GM20431 (cell line): ENCODE results near the gene DAPK1.
"Not testable (repeated sequence)": the region's sequence is repeated elsewhere in the genome, so short reads cannot be mapped to it uniquely, and the experiment has no call there.

Experiments
- in situ Hi-C: fragments of 300-500 bp; cut with MseI, MboI; formaldehyde crosslinking; loops from one replicate; pipeline ENCODE4 v1.15.0; 2020; ENCODE audit warnings: low sequenced_read_pairs; ENCODE audit not compliant: unreplicated experiment

The DAPK1 gene

GRCh38 chr9:87717456-87717855 is 219.8 kb downstream of the DAPK1 start:
- in situ Hi-C loops, result no loop called here

GRCh38 chr9:87718231-87718630 is 220.6 kb downstream of the DAPK1 start:
- in situ Hi-C loops, result no loop called here

GRCh38 chr9:87718852-87719612 is 221.4 kb downstream of the DAPK1 start:
- in situ Hi-C loops, result no loop called here

DNA sequence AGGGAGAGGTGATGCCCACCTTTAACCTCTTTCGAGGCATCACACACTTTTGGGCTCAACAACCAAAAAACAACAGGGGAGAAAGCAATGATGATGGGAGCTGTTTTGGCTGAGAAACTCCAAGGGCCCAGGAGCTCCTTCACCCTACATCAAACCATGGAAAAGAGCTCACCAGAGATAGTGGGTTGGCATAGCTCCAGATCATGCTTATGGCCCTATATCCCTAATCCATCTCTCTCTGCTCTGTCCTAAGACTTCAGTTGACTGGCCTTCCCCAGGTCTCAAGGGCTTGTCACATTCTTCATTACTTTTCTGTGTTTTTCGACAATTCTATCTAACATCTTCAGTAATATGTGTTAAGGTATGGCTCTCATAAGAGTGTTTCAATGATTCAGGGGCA is 222.5 kb downstream of the DAPK1 start:
- in situ Hi-C loops, result no loop called here

DNA sequence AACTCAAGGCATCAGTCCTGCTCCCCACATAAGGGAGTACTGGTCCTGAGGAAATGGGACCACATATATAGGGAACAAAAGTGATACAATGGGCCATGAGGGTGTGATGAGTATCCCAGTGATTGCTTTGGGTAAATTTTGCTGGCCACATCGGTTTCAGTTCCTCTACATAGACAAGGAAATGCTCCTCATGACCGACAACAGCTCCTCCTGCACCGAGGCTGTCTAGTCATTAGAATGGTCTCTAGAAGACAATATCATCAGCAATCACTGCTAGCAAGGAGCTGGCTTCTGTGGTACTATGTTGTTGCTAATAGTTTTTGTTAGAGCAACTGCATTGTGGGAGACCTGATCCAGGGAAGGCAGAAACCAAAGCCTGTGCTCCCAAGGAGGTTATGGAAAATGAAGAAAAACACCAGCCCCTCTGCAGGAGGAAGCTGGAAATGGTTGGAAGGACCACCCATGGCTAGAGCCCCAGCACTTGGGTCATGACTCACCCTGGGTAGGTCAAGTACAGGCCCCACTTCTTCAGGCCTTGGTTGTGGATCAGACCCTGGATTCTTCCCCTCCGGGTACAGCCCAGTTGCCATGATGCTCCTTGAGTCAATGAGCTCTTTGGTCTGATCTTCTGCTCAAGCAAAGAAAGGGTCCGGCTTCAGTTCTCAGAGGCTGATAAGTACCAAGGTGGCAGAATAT is 224.9 kb downstream of the DAPK1 start:
- in situ Hi-C loops, result no loop called here

DNA sequence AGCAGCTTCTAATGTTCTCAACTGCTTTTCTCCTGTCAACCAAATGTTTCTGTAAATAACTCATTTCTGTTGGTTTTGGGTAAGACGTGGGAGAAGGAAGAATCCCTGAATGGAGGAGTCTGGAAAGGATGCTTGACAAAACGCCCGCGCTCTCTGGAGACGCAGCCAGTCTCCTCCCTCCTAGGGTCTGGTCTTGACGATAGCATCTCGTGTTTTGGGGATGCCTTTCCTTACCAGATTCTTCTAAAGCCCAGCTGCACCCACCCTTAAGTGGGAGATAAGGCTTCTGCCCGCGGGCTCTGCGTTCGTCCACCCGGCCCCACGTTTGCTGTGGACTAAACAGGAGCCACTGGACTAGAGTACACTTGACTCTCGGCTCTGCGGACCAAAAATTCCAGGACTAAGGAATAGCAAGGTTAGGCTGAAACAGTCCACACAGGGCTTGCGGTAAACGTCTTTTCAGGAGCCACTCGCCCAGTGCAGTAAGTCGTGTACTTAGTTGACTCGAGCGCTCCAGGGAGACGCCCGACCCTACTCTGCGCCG is 227.8 kb downstream of the DAPK1 start:
- in situ Hi-C loops, result no loop called here

GRCh38 chr9:87725900-87726709 is 228.4 kb downstream of the DAPK1 start, which contains the start of gene CTSL:
CTSL (plus strand) TSS chr9:87726119; CDS start chr9:87727604, 1,485 bp downstream.
- in situ Hi-C loops, result no loop called here

DNA sequence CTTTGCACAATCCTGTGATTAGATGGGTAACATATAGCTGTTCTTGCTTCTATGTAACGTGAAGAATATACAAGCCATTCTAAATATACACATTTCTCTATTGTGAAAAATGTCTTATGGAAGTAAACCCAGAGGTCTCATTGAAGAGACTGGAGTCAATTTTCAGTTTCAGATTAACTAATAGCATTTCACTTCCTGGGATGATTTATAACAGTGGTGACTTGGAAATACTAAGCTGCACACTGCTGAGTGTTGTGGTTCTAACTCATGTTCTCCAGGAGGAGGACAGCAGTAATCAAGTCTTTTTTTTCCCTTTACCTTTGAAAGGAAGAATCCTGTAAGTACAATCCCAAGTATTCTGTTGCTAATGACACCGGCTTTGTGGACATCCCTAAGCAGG is 231.6 kb downstream of the DAPK1 start:
- in situ Hi-C loops, result no loop called here

DNA sequence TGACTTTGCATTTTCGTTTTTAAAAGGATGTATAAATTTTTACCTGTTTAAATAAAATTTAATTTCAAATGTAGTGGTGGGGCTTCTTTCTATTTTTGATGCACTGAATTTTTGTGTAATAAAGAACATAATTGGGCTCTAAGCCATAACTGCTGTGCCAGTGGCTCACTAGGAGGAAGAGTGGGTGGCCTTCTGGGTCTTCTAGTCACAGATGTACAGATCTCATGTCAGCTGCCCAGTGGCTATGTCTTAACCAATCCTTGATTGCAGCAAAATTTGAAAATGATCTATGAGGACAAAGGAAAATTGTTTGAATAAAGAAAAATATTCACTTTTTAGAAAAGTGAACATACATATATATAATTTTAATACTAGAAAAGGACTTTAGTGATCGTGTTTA is 233.7 kb downstream of the DAPK1 start:
- in situ Hi-C loops, result no loop called here

GRCh38 chr9:87732344-87732743 is 234.7 kb downstream of the DAPK1 start:
- in situ Hi-C loops, result no loop called here

GRCh38 chr9:87732756-87733155 is 235.1 kb downstream of the DAPK1 start:
- in situ Hi-C loops, result no loop called here

DNA sequence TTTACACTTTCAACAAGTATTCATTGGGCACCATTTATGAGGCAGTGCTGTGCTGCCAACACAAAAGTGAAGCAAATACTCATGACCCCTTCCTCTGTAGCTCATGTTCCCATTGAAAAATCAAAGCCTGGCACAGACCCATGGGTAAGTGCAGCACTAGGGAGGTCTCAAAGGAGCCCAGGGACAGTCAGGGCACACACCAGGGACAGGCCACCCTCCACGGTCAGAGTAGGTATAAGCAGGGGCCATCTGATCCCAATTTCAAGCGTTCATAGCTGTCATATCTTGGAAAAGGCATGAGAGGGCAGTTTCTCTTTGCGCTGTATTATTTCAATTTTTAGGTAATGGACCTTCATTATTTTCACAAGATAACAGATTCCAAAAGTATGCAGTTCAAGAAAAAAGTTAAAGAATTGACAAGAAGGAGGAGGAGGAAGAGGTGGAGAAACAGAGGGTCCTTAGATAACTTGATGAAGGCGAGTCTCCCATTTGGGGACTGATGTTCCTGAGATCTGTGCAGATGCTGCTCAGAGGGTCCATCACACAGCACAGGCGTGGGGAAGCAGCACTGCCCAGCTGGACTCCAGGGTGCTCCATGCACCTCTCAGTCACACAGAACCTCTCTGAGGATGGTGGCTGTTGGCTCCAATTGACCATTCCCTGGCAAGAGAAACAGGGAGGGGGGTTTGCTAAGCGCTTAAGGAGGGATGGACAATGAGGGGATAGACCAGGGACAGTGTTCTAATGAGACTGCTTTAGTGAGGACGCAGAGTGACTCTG is 235.8 kb downstream of the DAPK1 start:
- in situ Hi-C loops, result no loop called here

DNA sequence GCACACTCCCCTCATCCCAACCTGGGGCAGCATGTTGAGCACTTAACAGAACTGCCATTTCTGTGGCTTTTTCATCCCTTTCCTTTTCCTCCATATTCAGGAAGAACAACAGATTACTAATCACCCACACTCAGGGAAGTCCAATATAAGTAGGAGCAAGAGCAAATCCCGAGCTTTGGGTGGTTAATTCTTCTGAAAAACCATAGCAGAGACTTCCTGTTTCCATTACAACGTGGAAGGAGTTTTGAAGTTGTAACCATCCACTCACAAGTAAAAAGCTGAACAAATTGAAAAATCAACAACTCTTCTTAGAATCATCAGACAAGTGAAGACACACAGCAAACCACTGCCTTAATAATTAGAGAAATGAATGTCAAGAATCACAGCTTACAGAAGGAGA is 236.4 kb downstream of the DAPK1 start:
- in situ Hi-C loops, result no loop called here

- in situ Hi-C loops, result no loop called here
Measured at GRCh38 chr9:87739546-87739945, 241.9 kb downstream of the DAPK1 start.

DNA sequence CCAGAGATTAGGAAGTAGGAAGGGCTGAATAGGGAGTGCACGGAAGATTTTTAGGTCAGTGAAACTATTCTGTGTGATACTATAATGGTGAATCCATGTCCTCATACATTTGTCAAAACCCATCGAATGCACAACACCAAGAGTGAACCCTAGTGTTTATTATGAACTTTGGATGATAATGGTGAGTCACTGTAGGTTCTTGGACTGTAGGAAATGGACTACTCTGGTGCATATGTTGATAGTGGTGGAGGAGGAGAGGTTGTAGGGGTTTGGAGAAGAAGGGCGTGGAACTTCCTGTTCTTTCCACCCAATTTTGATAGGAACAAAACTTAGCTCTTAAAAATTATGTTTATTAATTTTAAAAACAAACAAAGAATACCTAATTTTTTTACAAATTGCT is 242.5 kb downstream of the DAPK1 start:
- in situ Hi-C loops, result no loop called here

DNA sequence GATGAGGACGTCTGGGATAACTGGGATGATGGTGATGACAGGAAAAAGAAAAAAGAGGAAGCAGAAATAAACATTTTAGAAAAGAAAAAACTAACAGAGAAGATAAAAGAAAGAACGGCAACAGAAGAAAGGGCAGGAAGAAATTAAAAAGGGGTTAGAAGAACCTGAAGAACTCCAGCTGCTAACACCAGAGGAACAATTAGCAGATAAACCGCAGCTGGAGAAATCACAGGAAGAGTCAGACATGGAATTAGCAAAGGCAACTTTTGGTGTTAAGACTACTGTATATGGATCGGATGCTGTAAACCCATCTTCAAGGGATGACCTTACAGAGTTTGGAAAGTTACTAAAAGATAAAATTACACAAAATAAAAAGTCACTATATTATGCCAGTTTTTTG is 243.7 kb downstream of the DAPK1 start:
- in situ Hi-C loops, result no loop called here

- in situ Hi-C loops, result no loop called here
Measured at GRCh38 chr9:87741891-87742290, 244.2 kb downstream of the DAPK1 start.

- in situ Hi-C loops, result no loop called here
Measured at GRCh38 chr9:87742813-87743428, 245.3 kb downstream of the DAPK1 start.

- in situ Hi-C loops, result not testable (repeated sequence)
Measured at GRCh38 chr9:87744247-87744646, 246.6 kb downstream of the DAPK1 start.
